Lung (tissue), 16 donors: Measurements from ENCODE around the gene MDC1. TPM values are rescaled to one million over a fixed set of nuclear protein-coding genes. Genes with fewer than 3 reads are reported as not detected.
"Not testable (repeated sequence)": the region's sequence is repeated elsewhere in the genome, so short reads cannot be mapped to it uniquely, and the experiment has no call there.

Source experiments
- ATAC-seq: fragments of 200-7000 bp; cut with Tn5 transposase; one replicate; pipeline ENCODE4 v1.9.1; 2020; ENCODE audit warnings: moderate number of reproducible peaks; ENCODE audit not compliant: insufficient read depth, low FRiP score
- DNase-seq, 3 donors: peaks; one replicate each; pipeline ENCODE4 v3.0.0-alpha.2; 2013 to 2017
- H3K27ac ChIP-seq, 2 donors: one replicate each; pipeline ENCODE4 v1.5.1; 2013; ENCODE audit warnings: mild to moderate bottlenecking in 2 of 2, moderate library complexity in 2 of 2, control low read depth in 1 of 2, inconsistent platforms in 1 of 2, low read depth in 1 of 2, low read length in 1 of 2
- H3K27me3 ChIP-seq, 3 donors: one replicate each; pipeline ENCODE4 v1.5.1; 2013; ENCODE audit warnings: low read length in 2 of 3; ENCODE audit not compliant: control insufficient read depth in 3 of 3, insufficient read depth in 3 of 3
- H3K36me3 ChIP-seq, 4 donors: one replicate each; pipeline ENCODE4 v1.5.1; 2013; ENCODE audit warnings: low read length in 4 of 4, mild to moderate bottlenecking in 1 of 4, moderate library complexity in 1 of 4; ENCODE audit not compliant: control insufficient read depth in 4 of 4, insufficient read depth in 4 of 4
- H3K4me1 ChIP-seq, 5 donors: one replicate each; pipeline ENCODE4 v1.5.1; 2013; ENCODE audit warnings: low read length in 5 of 5, mild to moderate bottlenecking in 2 of 5, moderate library complexity in 1 of 5; ENCODE audit not compliant: control insufficient read depth in 5 of 5, insufficient read depth in 5 of 5
- H3K4me3 ChIP-seq: one replicate; pipeline ENCODE4 v1.5.1; 2013; ENCODE audit warnings: mild to moderate bottlenecking, control low read depth, moderate library complexity
- H3K9ac ChIP-seq, 2 donors: one replicate each; pipeline ENCODE4 v1.5.1; 2013; ENCODE audit warnings: low read length in 2 of 2, control low read depth in 1 of 2; ENCODE audit not compliant: insufficient read depth in 1 of 2
- H3K9me3 ChIP-seq, 4 donors: one replicate each; pipeline ENCODE4 v1.5.1; 2013; ENCODE audit warnings: low read length in 3 of 4, mild to moderate bottlenecking in 1 of 4, moderate library complexity in 1 of 4; ENCODE audit not compliant: control insufficient read depth in 4 of 4, insufficient read depth in 3 of 4
- WGBS, 2 donors: extraction: QIAGEN DNeasy Blood & Tissue Kit; methylation state at CpG; one replicate each; pipeline ENCODE4 v1.1.7; 2013; 5-methylcytosine and 5-hydroxymethylcytosine counted together
- long read RNA-seq, 5 donors: transcript quantifications; one replicate each; lab custom pipeline, GENCODE V29; 2026
- polyA plus RNA-seq, 2 donors: library from polyadenylated mRNA; stranded (reverse); fragments of 200-250 nt; gene quantifications; one replicate each; pipeline ENCODE4 v1.2.1, GENCODE V29; 2013
- total RNA-seq, 2 donors: library from RNA; depleted of rRNA in 1 of 2; stranded (reverse); fragments of >200 nt in 1 of 2; gene quantifications; one replicate each; pipeline ENCODE4 v1.2.1, GENCODE V29; 2014 to 2021
- TF ChIP-seq, protein P1 (sequence below): IDR thresholded peaks from 2 replicates; pipeline ENCODE4 v1.5.1; 2012; ENCODE audit warnings: mild to moderate bottlenecking; ENCODE audit errors: control extremely low read depth, extremely low read depth
- donor health status: control.
- donor health status: control.
- donor health status: Bipolar disorder and iron deficiency.
- donor health status: healthy.
- donor health status: DM: yes; HTN: yes; CAD: no.

The MDC1 gene, protein sequence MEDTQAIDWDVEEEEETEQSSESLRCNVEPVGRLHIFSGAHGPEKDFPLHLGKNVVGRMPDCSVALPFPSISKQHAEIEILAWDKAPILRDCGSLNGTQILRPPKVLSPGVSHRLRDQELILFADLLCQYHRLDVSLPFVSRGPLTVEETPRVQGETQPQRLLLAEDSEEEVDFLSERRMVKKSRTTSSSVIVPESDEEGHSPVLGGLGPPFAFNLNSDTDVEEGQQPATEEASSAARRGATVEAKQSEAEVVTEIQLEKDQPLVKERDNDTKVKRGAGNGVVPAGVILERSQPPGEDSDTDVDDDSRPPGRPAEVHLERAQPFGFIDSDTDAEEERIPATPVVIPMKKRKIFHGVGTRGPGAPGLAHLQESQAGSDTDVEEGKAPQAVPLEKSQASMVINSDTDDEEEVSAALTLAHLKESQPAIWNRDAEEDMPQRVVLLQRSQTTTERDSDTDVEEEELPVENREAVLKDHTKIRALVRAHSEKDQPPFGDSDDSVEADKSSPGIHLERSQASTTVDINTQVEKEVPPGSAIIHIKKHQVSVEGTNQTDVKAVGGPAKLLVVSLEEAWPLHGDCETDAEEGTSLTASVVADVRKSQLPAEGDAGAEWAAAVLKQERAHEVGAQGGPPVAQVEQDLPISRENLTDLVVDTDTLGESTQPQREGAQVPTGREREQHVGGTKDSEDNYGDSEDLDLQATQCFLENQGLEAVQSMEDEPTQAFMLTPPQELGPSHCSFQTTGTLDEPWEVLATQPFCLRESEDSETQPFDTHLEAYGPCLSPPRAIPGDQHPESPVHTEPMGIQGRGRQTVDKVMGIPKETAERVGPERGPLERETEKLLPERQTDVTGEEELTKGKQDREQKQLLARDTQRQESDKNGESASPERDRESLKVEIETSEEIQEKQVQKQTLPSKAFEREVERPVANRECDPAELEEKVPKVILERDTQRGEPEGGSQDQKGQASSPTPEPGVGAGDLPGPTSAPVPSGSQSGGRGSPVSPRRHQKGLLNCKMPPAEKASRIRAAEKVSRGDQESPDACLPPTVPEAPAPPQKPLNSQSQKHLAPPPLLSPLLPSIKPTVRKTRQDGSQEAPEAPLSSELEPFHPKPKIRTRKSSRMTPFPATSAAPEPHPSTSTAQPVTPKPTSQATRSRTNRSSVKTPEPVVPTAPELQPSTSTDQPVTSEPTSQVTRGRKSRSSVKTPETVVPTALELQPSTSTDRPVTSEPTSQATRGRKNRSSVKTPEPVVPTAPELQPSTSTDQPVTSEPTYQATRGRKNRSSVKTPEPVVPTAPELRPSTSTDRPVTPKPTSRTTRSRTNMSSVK (N-terminal part only)
- total RNA-seq: 10 to 100 TPM; 13.7 to 34.0 TPM
- polyA plus RNA-seq: 10 to 100 TPM in 1 of 2 donors, 1 to 10 TPM in 1; 9.9 to 11.0 TPM
- long read RNA-seq, donor 1, partial matches to known transcripts: 18 of 24 reads
- long read RNA-seq, donor 1, other reads (novel, unspliced or antisense): 0 of 24 reads
- long read RNA-seq, donor 2, partial matches to known transcripts: 71 of 367 reads
- long read RNA-seq, donor 2, other reads (novel, unspliced or antisense): 294 of 367 reads
- long read RNA-seq, donor 3, partial matches to known transcripts: 0 of 5 reads
- long read RNA-seq, donor 3, other reads (novel, unspliced or antisense): 0 of 5 reads
- long read RNA-seq, donor 4, partial matches to known transcripts: 0 of 3 reads
- long read RNA-seq, donor 4, other reads (novel, unspliced or antisense): 0 of 3 reads
- long read RNA-seq, donor 5, partial matches to known transcripts: 1,053 of 1,127 reads
- long read RNA-seq, donor 5, other reads (novel, unspliced or antisense): 68 of 1,127 reads

DNA sequence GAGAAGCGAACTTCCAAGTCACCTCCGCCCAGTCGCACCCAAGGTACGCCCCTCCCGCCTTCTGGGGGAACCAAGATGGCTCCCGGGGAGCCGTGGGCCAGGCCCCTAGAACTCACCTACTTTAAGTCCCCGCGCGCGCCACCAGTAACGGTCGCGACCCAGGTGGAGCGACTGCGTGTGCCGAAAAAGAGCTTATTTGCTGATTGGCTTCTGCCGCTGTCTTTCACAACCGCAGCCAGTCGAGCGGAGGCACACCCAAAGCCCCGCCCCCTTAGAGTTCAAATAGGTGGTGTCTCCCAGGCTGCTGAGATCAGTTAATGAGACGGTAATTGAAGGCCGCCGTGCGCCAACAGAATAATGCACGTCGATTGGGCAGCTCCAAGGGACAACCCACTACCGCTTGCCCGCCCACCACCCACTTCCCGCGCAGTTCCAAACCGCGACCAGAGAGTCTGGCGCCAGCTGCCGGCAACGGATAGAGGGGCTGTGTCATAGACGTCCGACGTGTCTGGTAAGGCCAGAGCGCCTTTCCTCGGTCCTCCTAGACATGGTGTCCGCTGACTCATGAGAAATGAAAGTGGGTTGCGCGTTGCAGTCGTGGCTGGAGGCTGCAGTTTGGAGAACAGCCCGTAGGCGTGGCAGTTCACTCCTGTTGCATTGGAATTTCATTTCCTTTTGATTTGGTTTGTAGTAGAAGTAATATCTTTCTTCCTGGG lies at the start of gene MDC1:
Gene MDC1, minus strand, starts transcription at position 153 of the 716 bp plus-strand sequence. CDS start 2,106 bp downstream, outside the sequence.
- Histone ChIP-seq H3K4me3 (peak within 1 kb of the TSS; percentile 51), H3K27ac (peak within 1 kb of the TSS; percentile 88 to 95), H3K36me3 (peaks cover 12 to 29% (median 18%) of the 10 kb centered on the region in 4 donors), H3K9me3 (no peaks in the 10 kb centered on the region), H3K4me1 (peaks cover 0 to 26% (median 4%) of the 10 kb centered on the region in 5 donors), H3K9ac (peak within 1 kb of the TSS; percentile 50 to 97), H3K27me3 (no peaks in the 10 kb centered on the region)
- WGBS, 2 donors: 0% methylated on average over 48 of the region's 48 CpGs
- DNase-seq (peak; percentile 100), ATAC-seq (peak; percentile 80)
- TF ChIP-seq, protein P1, sequence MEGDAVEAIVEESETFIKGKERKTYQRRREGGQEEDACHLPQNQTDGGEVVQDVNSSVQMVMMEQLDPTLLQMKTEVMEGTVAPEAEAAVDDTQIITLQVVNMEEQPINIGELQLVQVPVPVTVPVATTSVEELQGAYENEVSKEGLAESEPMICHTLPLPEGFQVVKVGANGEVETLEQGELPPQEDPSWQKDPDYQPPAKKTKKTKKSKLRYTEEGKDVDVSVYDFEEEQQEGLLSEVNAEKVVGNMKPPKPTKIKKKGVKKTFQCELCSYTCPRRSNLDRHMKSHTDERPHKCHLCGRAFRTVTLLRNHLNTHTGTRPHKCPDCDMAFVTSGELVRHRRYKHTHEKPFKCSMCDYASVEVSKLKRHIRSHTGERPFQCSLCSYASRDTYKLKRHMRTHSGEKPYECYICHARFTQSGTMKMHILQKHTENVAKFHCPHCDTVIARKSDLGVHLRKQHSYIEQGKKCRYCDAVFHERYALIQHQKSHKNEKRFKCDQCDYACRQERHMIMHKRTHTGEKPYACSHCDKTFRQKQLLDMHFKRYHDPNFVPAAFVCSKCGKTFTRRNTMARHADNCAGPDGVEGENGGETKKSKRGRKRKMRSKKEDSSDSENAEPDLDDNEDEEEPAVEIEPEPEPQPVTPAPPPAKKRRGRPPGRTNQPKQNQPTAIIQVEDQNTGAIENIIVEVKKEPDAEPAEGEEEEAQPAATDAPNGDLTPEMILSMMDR: peak; percentile 6

DNA sequence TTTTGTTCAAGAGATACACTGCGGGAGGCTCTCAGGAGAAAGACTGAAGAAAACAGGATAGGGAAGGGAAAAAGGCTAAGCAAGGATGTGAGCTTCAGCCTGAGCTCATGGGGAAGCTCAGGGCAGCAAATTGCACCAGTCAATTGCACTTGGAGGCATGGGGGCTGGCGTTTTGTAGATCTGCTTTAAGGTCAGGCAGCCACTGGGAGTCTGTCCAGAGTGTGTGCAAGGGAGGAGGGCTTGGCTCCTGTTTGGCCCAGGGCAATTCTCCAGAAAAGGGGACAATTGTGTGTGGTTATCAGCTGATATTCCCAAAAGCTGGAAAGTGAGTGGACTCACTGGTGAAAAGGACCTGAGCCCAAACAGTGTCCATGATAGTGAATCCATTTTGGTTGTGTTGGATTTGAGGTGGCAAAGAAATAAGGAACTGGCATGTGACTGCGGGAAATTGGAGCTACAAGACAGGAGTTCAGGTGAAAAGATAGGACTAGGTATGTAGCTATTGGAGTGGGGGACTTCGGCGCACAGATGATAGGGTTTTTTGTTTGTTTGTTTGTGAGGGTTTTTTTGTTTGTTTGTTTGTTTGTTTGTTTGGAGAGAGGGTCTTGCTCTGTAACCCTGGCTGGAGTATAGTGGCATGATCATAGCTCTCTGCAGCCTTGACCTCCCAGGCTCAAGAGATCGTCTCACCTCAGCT lies 49.5 kb upstream of the MDC1 start:
- peaks cover 0 to 18% (median 9%) of the 10 kb centered on the region in 5 donors for H3K4me1 ChIP-seq
- TF ChIP-seq, protein P1: no peak
- H3K27me3 ChIP-seq: no peaks in the 10 kb centered on the region
- H3K36me3 ChIP-seq: no peaks in the 10 kb centered on the region
- no peak overlapping the region for H3K4me3 ChIP-seq
- ATAC-seq: no peak
- no peak overlapping the region for H3K27ac ChIP-seq
- 89 to 90% methylated on average over 6 of the region's 6 CpGs for whole genome bisulfite sequencing, 2 donors
- no peak overlapping the region for H3K9ac ChIP-seq
- no peaks in the 10 kb centered on the region for H3K9me3 ChIP-seq
- peak in 1 of 3 donors; percentile 46 for DNase-seq

DNA sequence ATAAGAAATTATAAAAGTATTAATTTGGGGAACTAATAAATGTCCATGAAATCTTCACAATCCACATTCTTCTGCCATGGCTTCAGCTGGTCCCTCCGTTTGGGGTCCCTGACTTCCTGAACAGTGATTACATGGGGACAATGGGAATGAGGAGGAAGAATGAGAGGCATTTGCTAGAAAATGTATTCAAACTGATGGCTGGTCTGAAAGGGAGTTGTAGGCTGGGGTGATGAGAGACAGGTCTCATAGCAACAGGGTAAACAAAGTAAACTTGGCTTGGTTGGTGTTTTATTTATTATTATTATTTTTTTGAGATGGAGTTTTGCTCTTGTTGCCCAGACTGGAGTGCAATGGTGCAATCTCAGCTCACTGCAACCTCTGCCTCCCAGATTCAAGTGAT lies 48.4 kb upstream of the MDC1 start:
- H3K36me3 ChIP-seq, H3K27ac ChIP-seq, H3K9me3 ChIP-seq, DNase-seq, H3K27me3 ChIP-seq, ATAC-seq, H3K9ac ChIP-seq, H3K4me3 ChIP-seq: not testable (repeated sequence)
- WGBS, 2 donors: 71 to 74% methylated on average over 1 of the region's 1 CpG
- peaks cover 0 to 18% (median 9%) of the 10 kb centered on the region in 5 donors for H3K4me1 ChIP-seq

DNA sequence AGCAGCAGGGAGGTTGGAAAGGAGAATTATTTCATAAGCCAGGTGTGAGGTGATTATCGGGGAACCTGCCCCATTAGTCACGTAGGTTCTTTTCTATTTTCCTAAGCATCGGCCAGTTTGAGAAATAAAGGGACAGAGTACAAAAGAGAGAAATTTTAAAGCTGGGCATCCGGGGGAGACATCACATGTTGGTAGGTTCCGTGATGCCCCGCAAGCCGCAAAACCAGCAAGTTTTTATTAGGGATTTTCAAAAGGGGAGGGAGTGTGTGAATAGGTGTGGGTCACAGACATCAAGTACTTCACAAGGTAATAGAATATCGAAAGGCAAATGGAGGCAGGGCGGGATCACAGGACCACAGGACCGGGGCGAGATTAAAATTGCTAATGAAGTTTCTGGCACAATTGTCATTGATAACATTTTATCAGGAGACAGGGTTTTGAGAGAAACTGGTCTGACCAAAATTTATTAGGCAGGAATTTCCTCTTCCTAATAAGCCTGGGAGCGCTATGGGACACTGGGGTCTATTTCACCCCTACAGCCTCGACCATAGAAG lies 47.5 kb upstream of the MDC1 start:
- not testable (repeated sequence) for DNase-seq, H3K36me3 ChIP-seq, H3K27me3 ChIP-seq, H3K4me3 ChIP-seq, H3K9ac ChIP-seq, ATAC-seq, H3K9me3 ChIP-seq, H3K27ac ChIP-seq
- WGBS, 2 donors: 65 to 74% methylated on average over 13 of the region's 13 CpGs
- H3K4me1 ChIP-seq: peaks cover 0 to 17% (median 9%) of the 10 kb centered on the region in 5 donors
